Right renal cortex interstitium (tissue), 3 donors: ENCODE data around the gene KEL. TPM values are rescaled to one million over a fixed set of nuclear protein-coding genes. Genes with fewer than 3 reads are reported as not detected.
A peak's percentile ranks its signal among the peaks of the same experiment; 100 is the strongest.
"Not testable (repeated sequence)": the region's sequence is repeated elsewhere in the genome, so short reads cannot be mapped to it uniquely, and the experiment has no call there.

Experiments
- DNase-seq, 3 donors: peaks; one replicate each; pipeline ENCODE4 v3.0.0-alpha.2; 2013; ENCODE audit warnings: low read depth in 3 of 3, low spot score in 2 of 3
- polyA plus RNA-seq, 3 donors: library from polyadenylated mRNA; unstranded; fragments of 120-200 nt; gene quantifications; one replicate each; pipeline ENCODE4 v1.2.1, GENCODE V29; 2013; ENCODE audit not compliant: insufficient read length in 3 of 3

The KEL gene
- polyA plus RNA-seq, result 1 to 10 TPM; 1.3 to 2.0 (median 1.8) TPM

GRCh38 chr7:142961973-142962926 is at the start of gene KEL:
KEL (minus strand) TSS chr7:142962363; CDS start chr7:142962206, 157 bp downstream.
- no peak for DNase-seq

DNA sequence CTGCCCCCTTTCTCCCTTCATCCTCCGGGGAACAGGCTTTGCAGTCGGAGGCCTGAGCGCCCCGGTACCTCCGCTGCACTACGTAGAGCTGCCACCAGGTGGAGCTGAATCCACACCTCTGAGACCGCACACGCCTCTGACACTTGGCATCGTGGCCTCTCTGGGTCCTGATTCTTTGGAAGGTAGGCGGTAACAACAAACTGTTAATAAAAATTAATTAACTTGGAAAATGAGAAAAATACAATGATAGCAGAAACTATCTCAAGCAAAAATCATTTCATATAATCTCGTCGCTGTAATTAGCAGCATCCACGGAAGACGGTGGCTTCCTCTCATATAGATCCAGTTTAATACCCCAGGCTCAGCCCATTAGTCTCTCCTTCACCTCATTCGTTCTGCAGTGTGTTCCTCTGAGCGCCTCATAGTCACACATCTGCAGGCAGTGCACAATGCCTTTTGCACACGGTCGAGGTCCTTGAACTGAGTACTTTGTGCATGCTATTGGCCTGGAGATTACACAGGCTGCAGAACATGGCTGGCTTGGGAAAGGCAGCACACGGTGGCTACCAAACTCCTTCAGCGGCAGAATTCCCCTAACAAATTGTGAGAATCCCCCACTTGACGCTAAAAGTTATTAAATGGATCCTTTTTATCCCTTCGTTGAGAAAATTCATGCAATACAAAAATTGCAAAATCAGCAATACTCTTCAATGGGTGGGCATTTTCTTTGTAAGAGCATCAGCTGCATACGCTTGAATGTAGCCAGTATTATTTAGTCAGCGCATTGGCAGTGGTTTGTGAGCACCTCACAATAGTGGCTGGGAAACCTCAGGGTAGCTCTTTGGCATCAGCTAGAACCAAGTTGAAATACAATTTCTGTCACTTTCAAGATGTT is 46.1 kb upstream of the KEL start:
- DNase-seq, result peak; percentile 34 to 51 (median 41)

DNA sequence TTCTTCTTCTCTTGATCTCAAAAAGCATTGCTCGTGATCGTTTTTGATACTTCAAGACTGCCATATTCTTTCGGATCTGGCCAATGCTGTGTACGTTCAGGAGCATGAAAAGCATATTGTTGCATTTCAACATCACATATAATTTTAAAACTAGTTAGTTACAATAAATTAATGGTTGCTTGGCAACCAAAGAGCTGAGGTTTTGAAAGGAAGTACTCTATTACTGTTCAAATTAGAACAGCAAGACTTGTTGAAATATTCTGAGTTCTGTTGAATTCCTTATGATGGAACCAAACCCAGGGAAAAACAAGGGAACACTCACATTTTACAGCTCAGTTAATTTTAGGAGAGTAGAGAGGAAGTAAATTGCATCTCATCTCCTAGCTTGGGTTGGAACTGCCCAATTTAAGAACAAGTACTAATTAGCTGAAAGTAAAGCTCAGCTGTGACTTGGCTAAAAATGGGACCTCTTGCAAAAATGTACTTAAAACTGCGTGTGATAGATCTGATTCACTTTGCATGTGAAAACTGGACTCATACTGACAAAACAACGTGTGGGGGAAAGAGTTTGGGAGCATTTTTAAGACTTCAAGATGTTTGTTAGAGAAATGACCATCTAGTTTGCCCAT is 43.6 kb upstream of the KEL start:
- no peak for DNase-seq

GRCh38 chr7:143003393-143004051 is 41.4 kb upstream of the KEL start:
- DNase-seq, result peak in 1 of 3 donors; percentile 40

DNA sequence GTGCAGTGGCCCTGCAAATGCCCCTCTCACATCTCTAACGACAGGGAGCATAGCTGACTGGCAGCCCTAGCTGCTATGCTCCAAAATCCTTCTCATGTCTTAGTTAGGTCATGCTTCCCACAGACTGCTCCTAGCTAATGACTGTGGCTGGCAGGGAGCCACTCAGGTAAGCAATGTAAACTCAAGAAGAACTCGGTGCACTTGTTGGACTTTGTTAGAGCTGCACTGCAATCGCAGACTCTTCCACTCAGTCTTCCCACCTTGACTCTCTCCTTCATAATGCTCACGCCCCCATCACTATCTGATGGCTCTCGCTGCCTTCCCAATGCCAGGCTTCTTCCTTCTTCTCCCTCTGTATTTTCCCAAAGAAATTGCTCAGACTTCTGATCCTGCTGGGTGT is 40.7 kb upstream of the KEL start:
- DNase-seq, result no peak

- no peak for DNase-seq
These were observed 39.9 kb upstream of the KEL start for GRCh38 chr7:143002106-143002505.

GRCh38 chr7:143000648-143001047 is 38.5 kb upstream of the KEL start:
- no peak for DNase-seq

- DNase-seq, result no peak
These were observed 37.6 kb upstream of the KEL start for GRCh38 chr7:142999793-143000192.

GRCh38 chr7:142998966-142999365 is 36.8 kb upstream of the KEL start:
- no peak for DNase-seq

DNA sequence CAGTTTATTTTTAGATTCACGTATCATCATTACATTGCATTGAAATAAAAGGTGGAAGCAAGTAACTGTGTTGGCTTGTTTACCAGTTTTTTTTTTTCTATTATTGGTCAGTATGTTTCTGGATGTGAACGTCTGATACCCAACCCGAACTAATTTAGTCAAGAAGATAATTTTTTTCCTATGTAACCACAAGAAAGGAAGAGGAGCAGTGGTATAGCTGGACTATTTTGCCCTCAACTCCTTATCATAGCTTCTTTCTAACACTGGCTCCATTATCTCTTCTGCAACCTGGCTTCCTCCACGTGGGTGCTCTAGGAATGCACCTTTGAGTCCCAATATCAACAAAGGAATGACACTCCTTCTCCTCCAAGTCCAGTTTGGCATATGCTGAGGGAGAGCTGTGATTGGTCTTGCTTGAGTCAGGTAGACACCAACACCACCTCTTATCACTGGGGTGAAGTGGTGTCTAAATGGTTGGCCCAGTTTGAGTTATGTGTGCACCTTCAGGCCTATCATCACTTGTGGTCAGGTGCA is 35.4 kb upstream of the KEL start:
- no peak for DNase-seq

- DNase-seq, result no peak
These were observed 30.3 kb upstream of the KEL start for GRCh38 chr7:142992427-142992826.

- no peak for DNase-seq
These were observed 22.1 kb upstream of the KEL start for GRCh38 chr7:142984297-142984696.

- DNase-seq, result no peak
These were observed 21.7 kb upstream of the KEL start for GRCh38 chr7:142983825-142984224.

DNA sequence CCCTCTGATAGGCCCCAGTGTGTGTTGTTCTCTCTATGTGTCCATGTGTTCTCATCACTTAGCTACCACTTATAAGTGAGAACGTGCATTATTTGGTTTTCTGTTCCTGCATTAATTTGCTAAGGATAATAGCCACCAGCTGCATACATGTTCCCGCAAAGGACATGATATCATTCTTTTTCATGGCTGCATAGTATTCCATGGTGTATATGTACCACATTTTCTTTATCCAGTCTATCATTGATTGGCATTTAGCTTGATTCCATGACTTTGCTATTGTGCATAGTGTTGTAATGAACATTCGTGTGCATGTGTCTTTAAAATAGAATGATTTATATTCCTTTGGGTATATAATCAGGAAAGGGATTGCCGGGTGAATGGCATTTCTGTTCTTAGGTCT is 16.2 kb upstream of the KEL start:
- not testable (repeated sequence) for DNase-seq

GRCh38 chr7:142974626-142975025 is 12.5 kb upstream of the KEL start:
- no peak for DNase-seq

DNA sequence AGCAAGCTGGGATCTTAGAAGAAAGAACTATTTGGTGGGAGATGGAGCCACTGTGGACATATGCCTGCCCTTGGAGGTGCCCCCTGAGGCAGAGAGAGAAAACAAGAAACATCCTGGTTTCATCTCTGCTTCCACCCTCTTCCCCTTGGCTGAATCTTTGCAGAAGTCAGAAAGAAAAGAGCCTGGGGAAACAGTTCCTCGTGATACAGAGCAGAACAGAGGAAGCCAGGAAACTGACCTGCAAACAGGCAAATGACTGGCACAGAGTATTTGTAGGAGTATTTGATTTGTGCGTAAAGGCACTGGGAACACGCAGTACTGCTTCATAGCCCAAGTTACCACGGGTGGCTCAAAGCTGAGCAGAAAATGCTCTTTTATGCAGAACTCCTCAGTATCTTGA is 7.0 kb upstream of the KEL start:
- no peak for DNase-seq

DNA sequence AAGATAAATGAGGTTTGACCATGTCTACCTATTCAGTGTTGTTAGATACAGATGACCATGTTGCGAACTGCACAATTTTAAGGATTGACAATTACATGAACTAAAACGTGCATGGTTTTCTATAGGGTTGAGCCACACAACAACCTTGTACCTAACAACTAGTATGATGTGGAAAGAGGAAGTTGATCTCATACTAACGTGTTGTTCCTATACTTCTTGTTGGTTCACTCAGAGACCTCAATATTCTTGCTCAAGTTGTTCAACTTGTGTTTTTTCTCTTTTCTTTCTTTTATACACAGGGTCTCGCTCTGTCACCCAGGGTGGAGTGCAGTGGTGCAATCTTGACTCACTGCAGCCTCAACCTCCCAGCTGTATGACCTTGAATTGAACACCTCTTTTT is 6.1 kb upstream of the KEL start:
- no peak for DNase-seq

GRCh38 chr7:142964502-142965246 is 2.5 kb upstream of the KEL start:
- no peak for DNase-seq

DNA sequence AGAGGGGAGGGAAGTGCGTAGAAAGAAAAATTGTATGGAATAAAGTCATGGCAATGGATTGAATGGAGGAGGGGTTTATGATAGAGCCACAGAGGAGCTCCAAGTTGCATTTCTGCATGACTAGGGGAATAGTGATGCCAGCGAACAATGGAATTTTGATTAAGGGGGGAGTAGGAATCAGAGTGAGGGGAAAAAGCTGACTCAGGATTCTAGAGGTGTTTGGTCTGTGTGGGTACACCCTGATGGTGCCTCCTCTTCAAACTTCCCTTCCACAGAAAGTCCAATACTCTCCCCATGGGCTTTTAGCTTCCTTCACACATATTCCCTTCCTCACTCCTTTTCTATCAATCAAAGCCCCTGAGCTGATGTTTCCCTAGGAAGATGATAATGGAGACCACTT is 1.8 kb upstream of the KEL start:
- DNase-seq, result no peak
